ENCODE measurements around the gene CADM3. TPM values are rescaled to one million over a fixed set of nuclear protein-coding genes. Genes with fewer than 3 reads are reported as not detected.

The CADM3 gene
- total RNA-seq, 6 experiments from 2014 or later: 0.11 to 0.61 (median 0.16) TPM

- WGBS (ENCODE audit: insufficient coverage, low coverage, low lambda C conversion rate, missing lambda C conversion rate): 14% methylated on average over 4 of the region's 4 CpGs
These were observed 10.1 kb downstream of the CADM3 start for GRCh38 chr1:159181328-159182024.

GRCh38 chr1:159184201-159184600 lies 12.8 kb downstream of the CADM3 start:
- no peaks in the 10 kb centered on the region for H3K36me3 ChIP-seq
- peaks cover 0 to 3% of the 10 kb centered on the region in 2 donors for H3K27me3 ChIP-seq
- no peaks in the 10 kb centered on the region for H3K9me3 ChIP-seq
- H3K27ac ChIP-seq: no peak overlapping the region
- intact Hi-C loops (cut with DNase I): no loop called here
- no peak for TF ChIP-seq POLR2A (IDR thresholded peaks at IDR 0.05)
- TF ChIP-seq CTCF (IDR thresholded peaks at IDR 0.05): no peak
- 38% methylated on average over 1 of the region's 2 CpGs for WGBS (ENCODE audit: insufficient coverage, low coverage, low lambda C conversion rate, missing lambda C conversion rate)
- DNase-seq: no peak
- H3K4me3 ChIP-seq: no peak overlapping the region
- ATAC-seq: peak in 1 of 4 donors; percentile 22
- no peaks in the 10 kb centered on the region for H3K4me1 ChIP-seq

More at GRCh38 chr1:159181328-159182024, 10.1 kb downstream of the CADM3 start:
- TF ChIP-seq POLR2A (IDR thresholded peaks at IDR 0.05): no peak
- TF ChIP-seq CTCF (IDR thresholded peaks at IDR 0.05): no peak
- no peaks in the 10 kb centered on the region for H3K27me3 ChIP-seq
- no peak overlapping the region for H3K4me3 ChIP-seq
- intact Hi-C loops (cut with DNase I): no loop called here
- no peaks in the 10 kb centered on the region for H3K36me3 ChIP-seq
- DNase-seq (no peak), ATAC-seq (no peak)
- no peaks in the 10 kb centered on the region for H3K4me1 ChIP-seq
- H3K9me3 ChIP-seq: no peaks in the 10 kb centered on the region
- H3K27ac ChIP-seq: no peak overlapping the region

- no peak for TF ChIP-seq CTCF (IDR thresholded peaks at IDR 0.05)
- no peak for TF ChIP-seq POLR2A (IDR thresholded peaks at IDR 0.05)
- Histone ChIP-seq H3K4me1 (no peaks in the 10 kb centered on the region), H3K36me3 (no peaks in the 10 kb centered on the region), H3K27ac (no peak overlapping the region), H3K27me3 (peaks cover 0 to 3% of the 10 kb centered on the region in 2 donors), H3K4me3 (no peak overlapping the region), H3K9me3 (no peaks in the 10 kb centered on the region)
- ATAC-seq: no peak
- no peak for DNase-seq
- 77% methylated on average over 5 of the region's 5 CpGs for WGBS (ENCODE audit: insufficient coverage, low coverage, low lambda C conversion rate, missing lambda C conversion rate)
- intact Hi-C loops (cut with DNase I): no loop called here
These were observed 13.7 kb downstream of the CADM3 start for GRCh38 chr1:159185121-159185520.

GRCh38 chr1:159187033-159187432 lies 15.6 kb downstream of the CADM3 start:
- Histone ChIP-seq H3K9me3 (no peaks in the 10 kb centered on the region), H3K36me3 (no peaks in the 10 kb centered on the region), H3K4me3 (no peak overlapping the region), H3K4me1 (no peaks in the 10 kb centered on the region), H3K27ac (no peak overlapping the region), H3K27me3 (peaks cover 3 to 4% of the 10 kb centered on the region in 2 donors)
- TF ChIP-seq POLR2A (IDR thresholded peaks at IDR 0.05) (no peak), CTCF (IDR thresholded peaks at IDR 0.05) (no peak)
- DNase-seq (no peak), ATAC-seq (no peak)
- intact Hi-C loops (cut with DNase I): no loop called here
- WGBS (ENCODE audit: insufficient coverage, low coverage, low lambda C conversion rate, missing lambda C conversion rate): 9% methylated on average over 3 of the region's 3 CpGs

All from right lobe of liver (tissue), 6 donors.